Suppressor macrophage treated with lipopolysaccharide for 4 hours (primary cell): ENCODE data around the gene ZFYVE16.
"Not testable (repeated sequence)": the region's sequence is repeated elsewhere in the genome, so short reads cannot be mapped to it uniquely, and the experiment has no call there.

Experiments
- DNase-seq: peaks from one replicate; pipeline ENCODE4 v3.0.0-alpha.2; 2020

ZFYVE16 gene

GRCh38 chr5:80411589-80412219 lies 3.8 kb downstream of the ZFYVE16 start:
- peak; percentile 30 for DNase-seq

- peak; percentile 76 for DNase-seq
Measured at GRCh38 chr5:80414113-80414512, 6.2 kb downstream of the ZFYVE16 start.

GRCh38 chr5:80417973-80418372 lies 10.1 kb downstream of the ZFYVE16 start:
- DNase-seq = no peak

- not testable (repeated sequence) for DNase-seq
Measured at GRCh38 chr5:80424365-80424764, 16.5 kb downstream of the ZFYVE16 start.

- no peak for DNase-seq
Measured at GRCh38 chr5:80435476-80435875, 27.6 kb downstream of the ZFYVE16 start.

- DNase-seq = peak; percentile 27
Measured at GRCh38 chr5:80437326-80437725, 29.5 kb downstream of the ZFYVE16 start.

GRCh38 chr5:80438739-80439138 lies 30.9 kb downstream of the ZFYVE16 start:
- no peak for DNase-seq

GRCh38 chr5:80439213-80439612 lies 31.3 kb downstream of the ZFYVE16 start:
- DNase-seq = no peak

GRCh38 chr5:80442742-80443141 lies 34.9 kb downstream of the ZFYVE16 start:
- DNase-seq = no peak

GRCh38 chr5:80453366-80453765 lies 45.5 kb downstream of the ZFYVE16 start:
- DNase-seq = no peak

GRCh38 chr5:80463269-80463668 lies 55.4 kb downstream of the ZFYVE16 start:
- no peak for DNase-seq

- DNase-seq = peak; percentile 75
Measured at GRCh38 chr5:80466669-80467485, 59.0 kb downstream of the ZFYVE16 start.

- DNase-seq = no peak
Measured at GRCh38 chr5:80468131-80468530, 60.3 kb downstream of the ZFYVE16 start.

GRCh38 chr5:80470631-80471030 lies 62.8 kb downstream of the ZFYVE16 start:
- not testable (repeated sequence) for DNase-seq

GRCh38 chr5:80474929-80475328 lies 67.1 kb downstream of the ZFYVE16 start:
- DNase-seq = no peak

- DNase-seq = no peak
Measured at GRCh38 chr5:80479713-80480112, 71.8 kb downstream of the ZFYVE16 start.

- DNase-seq = no peak
Measured at GRCh38 chr5:80480354-80480753, 72.5 kb downstream of the ZFYVE16 start.

GRCh38 chr5:80481019-80481893 lies 73.4 kb downstream of the ZFYVE16 start:
- DNase-seq = peak; percentile 53

- no peak for DNase-seq
Measured at GRCh38 chr5:80482578-80482977, 74.7 kb downstream of the ZFYVE16 start.

- DNase-seq = no peak
Measured at GRCh38 chr5:80483636-80484232, 75.9 kb downstream of the ZFYVE16 start.

- no peak for DNase-seq
Measured at GRCh38 chr5:80487444-80487828, 79.6 kb downstream of the ZFYVE16 start.

- peak; percentile 85 for DNase-seq
Measured at GRCh38 chr5:80487829-80488721, 80.2 kb downstream of the ZFYVE16 start, which contains the start of gene FAM151B. Gene FAM151B, plus strand, starts transcription at chr5:80488100. Its CDS starts 24 bp downstream, at chr5:80488124.
